GF-D8 (cell line): ENCODE data around the gene LHX2.
A peak's percentile ranks its signal among the peaks of the same experiment; 100 is the strongest.
"Not testable (repeated sequence)": the region's sequence is repeated elsewhere in the genome, so short reads cannot be mapped to it uniquely, and the experiment has no call there.

Experiments used
- DNase-seq: peaks from one replicate; lab custom pipeline; 2025; lab: John Stamatoyannopoulos, UW

The LHX2 gene, protein sequence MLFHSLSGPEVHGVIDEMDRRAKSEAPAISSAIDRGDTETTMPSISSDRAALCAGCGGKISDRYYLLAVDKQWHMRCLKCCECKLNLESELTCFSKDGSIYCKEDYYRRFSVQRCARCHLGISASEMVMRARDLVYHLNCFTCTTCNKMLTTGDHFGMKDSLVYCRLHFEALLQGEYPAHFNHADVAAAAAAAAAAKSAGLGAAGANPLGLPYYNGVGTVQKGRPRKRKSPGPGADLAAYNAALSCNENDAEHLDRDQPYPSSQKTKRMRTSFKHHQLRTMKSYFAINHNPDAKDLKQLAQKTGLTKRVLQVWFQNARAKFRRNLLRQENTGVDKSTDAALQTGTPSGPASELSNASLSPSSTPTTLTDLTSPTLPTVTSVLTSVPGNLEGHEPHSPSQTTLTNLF

GRCh38 chr9:124011460-124012301, at the start of gene LHX2:
Gene LHX2 (plus strand): TSS chr9:124011768. CDS start chr9:124012349, 581 bp downstream.
- DNase-seq = peak; percentile 6

DNA sequence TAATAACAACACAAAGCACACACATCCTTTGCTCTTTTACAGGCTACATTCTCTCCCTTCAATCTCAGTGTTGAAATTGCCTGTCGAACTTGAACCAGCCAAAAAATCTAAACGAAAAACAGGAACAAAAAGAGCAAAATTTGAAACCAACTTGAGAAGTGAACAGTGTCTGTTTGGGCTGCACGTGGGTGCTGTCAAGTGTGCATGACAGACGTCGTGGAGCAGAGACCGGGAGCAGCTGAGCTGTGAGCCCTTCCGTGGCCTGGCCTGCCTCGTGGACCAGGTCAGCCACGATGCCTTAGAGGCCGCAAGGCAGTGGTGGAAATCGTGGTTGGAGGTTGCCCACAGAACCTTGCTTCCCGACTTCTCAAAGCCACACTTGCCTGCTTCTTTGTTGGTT, 46.8 kb upstream of the LHX2 start:
- DNase-seq = no peak

DNA sequence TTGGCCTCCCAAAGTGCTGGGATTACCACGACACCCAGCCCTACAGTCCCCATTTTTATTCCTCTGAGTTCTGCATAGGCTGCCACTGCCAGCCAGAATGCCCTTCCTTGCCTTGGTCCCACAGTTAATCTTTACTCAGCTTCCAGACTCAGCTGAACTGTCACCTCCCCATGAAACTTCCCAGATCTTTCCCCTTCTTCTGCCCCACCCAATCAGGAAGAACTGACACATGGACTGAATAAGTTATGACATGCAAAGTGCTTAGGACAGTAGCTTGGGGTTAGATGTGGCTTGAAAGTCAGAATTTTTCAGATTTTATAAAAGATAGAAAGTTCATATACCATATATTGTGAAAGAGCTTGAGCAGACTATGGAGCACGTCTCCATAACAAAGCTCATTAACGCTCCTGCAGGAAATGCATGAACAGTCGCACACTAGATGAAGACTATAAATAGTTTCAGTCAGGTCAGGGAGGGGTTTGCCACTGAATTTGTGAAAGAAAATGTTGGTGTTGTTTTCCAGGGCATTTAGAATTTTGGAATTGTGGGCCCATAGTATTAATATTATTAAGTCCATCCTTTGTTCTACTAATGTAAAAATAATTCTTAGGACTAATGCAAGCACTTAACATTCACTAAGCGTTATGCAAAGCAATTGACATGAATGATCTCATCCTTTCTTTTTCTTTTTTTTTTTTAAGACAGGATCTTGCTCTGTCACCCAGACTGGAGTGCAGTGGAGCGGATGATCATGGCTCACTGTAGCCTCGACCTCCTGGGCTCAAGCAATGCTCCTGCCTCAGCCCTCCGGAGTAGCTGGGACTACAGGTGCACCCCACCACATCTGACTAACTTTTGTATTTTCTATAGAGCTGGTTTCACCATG, 45.5 kb upstream of the LHX2 start:
- DNase-seq = no peak

GRCh38 chr9:123967323-123967722, 44.2 kb upstream of the LHX2 start:
- no peak for DNase-seq

- DNase-seq = no peak
These were observed 39.0 kb upstream of the LHX2 start for GRCh38 chr9:123972618-123973017.

GRCh38 chr9:123973590-123974223, 37.9 kb upstream of the LHX2 start:
- DNase-seq = no peak

DNA sequence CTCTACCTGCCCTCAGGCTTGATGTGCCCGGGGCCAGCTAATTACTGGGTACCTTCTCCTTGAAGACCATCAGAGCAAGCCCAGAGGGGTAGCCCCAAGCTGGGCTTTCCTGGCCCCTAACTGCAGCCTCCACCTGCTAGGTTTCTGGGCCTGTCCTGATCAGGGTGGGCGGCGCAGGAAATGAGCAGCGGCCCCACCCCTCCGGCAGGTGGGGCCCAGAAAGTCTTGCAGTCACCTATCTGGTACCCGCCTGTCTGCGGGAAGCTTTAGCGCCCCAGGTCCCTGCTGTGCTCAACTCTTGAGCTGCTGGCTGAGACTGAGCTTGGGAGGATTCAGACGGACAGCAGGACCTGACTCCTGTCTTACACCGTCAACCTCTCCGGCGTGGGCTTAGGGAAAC, 37.1 kb upstream of the LHX2 start:
- DNase-seq = no peak

DNA sequence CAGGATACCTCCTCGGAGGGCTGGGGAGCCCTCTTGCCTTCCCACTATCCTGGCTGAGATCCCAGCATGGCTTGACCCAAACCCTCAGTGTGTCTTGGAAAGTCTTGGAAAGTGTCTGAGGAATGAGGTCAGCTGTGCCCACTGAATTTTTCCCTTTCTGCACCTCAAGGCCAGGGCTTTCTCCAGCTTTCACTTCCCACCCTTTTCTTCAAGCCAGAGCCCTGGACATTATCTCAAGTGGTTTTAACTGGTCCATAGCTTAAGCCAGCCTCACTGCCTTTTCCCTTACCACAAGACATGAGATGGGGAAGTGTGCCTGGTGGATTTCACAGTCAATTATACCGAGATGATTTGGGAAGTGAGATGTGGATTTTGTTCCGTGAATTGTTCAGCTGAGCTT, 35.7 kb upstream of the LHX2 start:
- no peak for DNase-seq

GRCh38 chr9:123976579-123976978, 35.0 kb upstream of the LHX2 start:
- DNase-seq = not testable (repeated sequence)

GRCh38 chr9:123978981-123979380, 32.6 kb upstream of the LHX2 start:
- no peak for DNase-seq

- no peak for DNase-seq
These were observed 29.0 kb upstream of the LHX2 start for GRCh38 chr9:123982535-123982934.

- DNase-seq = no peak
These were observed 28.5 kb upstream of the LHX2 start for GRCh38 chr9:123983047-123983446.

GRCh38 chr9:123984802-123985201, 26.8 kb upstream of the LHX2 start:
- DNase-seq = no peak

DNA sequence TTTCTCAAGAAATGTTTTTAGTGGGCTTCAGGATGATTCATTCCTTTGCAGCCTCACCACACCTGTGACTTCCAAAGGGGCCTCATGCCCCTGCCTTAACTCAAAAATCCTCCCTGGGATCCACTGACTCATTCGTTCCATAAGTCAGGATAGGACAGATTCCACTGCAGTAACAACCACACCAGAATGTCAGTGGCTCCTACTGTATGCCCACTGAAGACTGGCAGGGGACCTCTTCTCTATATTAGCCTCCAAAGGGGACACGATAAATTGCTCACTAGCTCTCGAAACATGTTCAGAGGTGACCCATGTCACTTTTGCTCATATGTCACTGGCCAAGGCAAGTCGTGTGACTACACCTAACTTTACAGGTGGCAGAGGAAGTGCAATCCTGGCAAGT, 25.7 kb upstream of the LHX2 start:
- DNase-seq = no peak

DNA sequence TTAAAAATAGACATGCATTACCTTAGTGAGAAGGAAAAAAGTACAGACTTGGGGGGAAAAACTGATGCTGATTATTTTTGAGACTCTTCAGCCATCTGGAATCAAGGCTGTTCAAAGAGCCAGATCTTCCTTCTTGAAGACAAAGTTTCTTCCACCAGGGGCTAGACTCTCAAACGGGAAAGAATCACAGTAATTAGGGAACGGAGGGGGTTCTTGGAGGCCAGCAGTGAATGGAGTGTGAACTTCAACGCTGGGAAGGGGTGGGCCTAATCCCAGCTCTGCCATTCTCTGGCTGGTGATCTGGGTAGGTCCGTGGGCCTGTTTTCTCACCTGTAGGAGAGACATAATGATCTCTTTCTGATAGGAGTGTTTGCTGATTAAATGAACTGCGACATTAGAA, 21.1 kb upstream of the LHX2 start:
- DNase-seq = no peak

DNA sequence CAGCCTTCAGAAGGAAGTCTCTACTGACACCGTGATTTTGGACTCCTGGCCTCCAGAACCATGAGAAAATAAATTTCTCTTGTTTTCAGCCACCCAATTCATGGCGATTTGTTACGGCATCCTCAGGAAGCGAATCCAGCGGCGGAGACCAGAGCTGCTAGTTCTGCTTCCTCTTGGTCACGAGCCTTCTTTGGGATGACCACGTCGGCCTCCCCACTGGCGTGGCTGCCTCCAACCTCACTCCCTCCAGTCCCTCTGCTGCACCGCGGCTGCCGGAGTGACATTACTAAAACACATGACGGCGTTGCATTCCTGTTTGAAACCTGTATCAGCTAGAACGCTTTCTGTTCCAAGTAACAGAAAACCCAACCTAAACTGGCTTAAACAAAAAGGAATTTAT, 18.9 kb upstream of the LHX2 start:
- not testable (repeated sequence) for DNase-seq

GRCh38 chr9:123996731-123997421, 14.7 kb upstream of the LHX2 start:
- no peak for DNase-seq

GRCh38 chr9:123997665-123998277, 13.8 kb upstream of the LHX2 start:
- DNase-seq = peak; percentile 29

GRCh38 chr9:123998278-123998925, 13.2 kb upstream of the LHX2 start:
- DNase-seq = no peak

DNA sequence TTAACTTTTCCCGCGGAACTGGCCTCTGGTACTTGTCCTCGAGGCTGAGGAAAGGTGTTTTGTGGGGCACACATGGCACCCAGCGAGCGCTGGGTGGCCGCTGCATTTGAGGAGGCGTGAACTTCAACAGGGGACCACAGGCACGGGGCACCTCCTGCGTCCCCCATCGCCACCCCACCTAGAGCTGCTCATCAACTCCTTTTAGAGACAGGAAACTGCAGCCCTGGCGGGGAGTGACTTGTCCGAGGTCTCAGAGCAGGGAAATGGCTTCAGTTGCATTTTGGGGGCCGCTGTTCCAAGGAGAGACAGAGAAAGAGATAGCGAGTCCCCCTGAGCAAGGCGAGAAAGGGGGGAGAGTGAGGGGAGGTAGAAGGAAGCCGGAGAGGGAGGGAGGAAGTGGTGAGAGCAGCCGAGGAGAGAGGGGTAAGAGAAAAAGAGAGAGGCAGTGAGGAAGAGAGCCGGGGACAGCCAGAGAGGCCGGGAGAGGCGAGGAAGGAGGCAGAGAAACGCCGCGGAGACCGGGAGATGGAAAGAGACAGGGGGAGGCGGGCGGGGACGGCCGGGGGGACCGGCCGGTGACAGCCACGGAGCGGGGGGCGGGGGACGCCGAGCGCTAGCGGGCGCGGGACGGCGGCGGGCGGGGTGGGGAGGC, 12.5 kb upstream of the LHX2 start:
- DNase-seq = no peak
